GM11168 (cell line): ENCODE measurements around the gene GPBP1.

ENCODE experiments used
- in situ Hi-C: fragments of 300-500 bp; cut with MboI; formaldehyde crosslinking; loops from one replicate; pipeline ENCODE4 v1.12.0; 2022; ENCODE audit warnings: low sequenced_read_pairs; ENCODE audit not compliant: unreplicated experiment

The GPBP1 gene

GRCh38 chr5:57207007-57207653 is 33.3 kb downstream of the GPBP1 start:
- in situ Hi-C loops = loop anchor here (25.0 kb wide), 1 partner anchor 270 kb away; no protein-coding TSS in a partner anchor

GRCh38 chr5:57207681-57208080 is 33.8 kb downstream of the GPBP1 start:
- in situ Hi-C loops = loop anchor here (25.0 kb wide), 1 partner anchor 270 kb away; no protein-coding TSS in a partner anchor

GRCh38 chr5:57209316-57210040 is 35.6 kb downstream of the GPBP1 start:
- in situ Hi-C loops = loop anchor here (10.0 to 25.0 kb wide), 2 partner anchors 45 to 272 kb away; no protein-coding TSS in a partner anchor

GRCh38 chr5:57210633-57211032 is 36.8 kb downstream of the GPBP1 start:
- in situ Hi-C loops = loop anchor here (10.0 to 25.0 kb wide), 2 partner anchors 46 to 273 kb away; no protein-coding TSS in a partner anchor

- in situ Hi-C loops = loop anchor here (10.0 to 25.0 kb wide), 2 partner anchors 46 to 274 kb away; no protein-coding TSS in a partner anchor
Observed at GRCh38 chr5:57211039-57211438, 37.2 kb downstream of the GPBP1 start.

- in situ Hi-C loops = loop anchor here (10.0 to 25.0 kb wide), 2 partner anchors 51 to 278 kb away; no protein-coding TSS in a partner anchor
Observed at GRCh38 chr5:57215629-57216195, 41.9 kb downstream of the GPBP1 start.

GRCh38 chr5:57216714-57217113 is 42.9 kb downstream of the GPBP1 start:
- in situ Hi-C loops = loop anchor here (10.0 to 25.0 kb wide), 2 partner anchors 52 to 279 kb away; no protein-coding TSS in a partner anchor

GRCh38 chr5:57219386-57219785 is 45.5 kb downstream of the GPBP1 start:
- in situ Hi-C loops = loop anchor here (10.0 to 25.0 kb wide), 2 partner anchors 55 to 282 kb away; no protein-coding TSS in a partner anchor

- in situ Hi-C loops = loop anchor here (25.0 kb wide), 1 partner anchor 284 kb away; no protein-coding TSS in a partner anchor
Observed at GRCh38 chr5:57221049-57221568, 47.2 kb downstream of the GPBP1 start.

GRCh38 chr5:57225553-57225952 is 51.7 kb downstream of the GPBP1 start:
- in situ Hi-C loops = no loop called here

GRCh38 chr5:57229313-57229712 is 55.5 kb downstream of the GPBP1 start:
- in situ Hi-C loops = no loop called here

GRCh38 chr5:57231607-57232006 is 57.7 kb downstream of the GPBP1 start:
- in situ Hi-C loops = no loop called here

GRCh38 chr5:57232293-57233033 is 58.6 kb downstream of the GPBP1 start:
- in situ Hi-C loops = no loop called here

- in situ Hi-C loops = no loop called here
Observed at GRCh38 chr5:57243286-57244137, 69.7 kb downstream of the GPBP1 start.

- in situ Hi-C loops = no loop called here
Observed at GRCh38 chr5:57244331-57244730, 70.5 kb downstream of the GPBP1 start.

- in situ Hi-C loops = no loop called here
Observed at GRCh38 chr5:57246426-57246825, 72.6 kb downstream of the GPBP1 start.

- in situ Hi-C loops = no loop called here
Observed at GRCh38 chr5:57247765-57248164, 73.9 kb downstream of the GPBP1 start.

- in situ Hi-C loops = no loop called here
Observed at GRCh38 chr5:57249265-57249874, 75.5 kb downstream of the GPBP1 start.

GRCh38 chr5:57258052-57258451 is 84.2 kb downstream of the GPBP1 start:
- in situ Hi-C loops = no loop called here
